GM19239 (cell line): ENCODE data around the gene ETF1.
A peak's percentile ranks its signal among the peaks of the same experiment; 100 is the strongest.
"Not testable (repeated sequence)": the region's sequence is repeated elsewhere in the genome, so short reads cannot be mapped to it uniquely, and the experiment has no call there.

Experiments
- DNase-seq: peaks from one replicate; pipeline ENCODE4 v3.0.0; 2011; ENCODE audit warnings: low spot score; ENCODE audit not compliant: insufficient read length
- FAIRE-seq: peaks from 2 replicates; lab custom pipeline; 2011; peaks lifted over from hg19 to GRCh38; lab: Jason Lieb, UNC

The ETF1 gene

GRCh38 chr5:138492560-138493045, 50.4 kb downstream of the ETF1 start:
- DNase-seq = no peak
- FAIRE-seq = no peak

GRCh38 chr5:138491669-138492559, 51.1 kb downstream of the ETF1 start:
- FAIRE-seq = no peak
- DNase-seq = peak; percentile 95

GRCh38 chr5:138491284-138491648, 51.8 kb downstream of the ETF1 start:
- FAIRE-seq (no peak), DNase-seq (no peak)

- no peak for FAIRE-seq
- no peak for DNase-seq
Measured at GRCh38 chr5:138490648-138491283, 52.3 kb downstream of the ETF1 start.

GRCh38 chr5:138489683-138490061, 53.4 kb downstream of the ETF1 start:
- no peak for FAIRE-seq

GRCh38 chr5:138488481-138488945, 54.5 kb downstream of the ETF1 start:
- FAIRE-seq = no peak

More at GRCh38 chr5:138489683-138490061, 53.4 kb downstream of the ETF1 start:
- DNase-seq = no peak

GRCh38 chr5:138482638-138483037, 60.4 kb downstream of the ETF1 start:
- DNase-seq (no peak), FAIRE-seq (no peak)

More at GRCh38 chr5:138488481-138488945, 54.5 kb downstream of the ETF1 start:
- no peak for DNase-seq

GRCh38 chr5:138476918-138477317, 66.1 kb downstream of the ETF1 start:
- no peak for DNase-seq
- FAIRE-seq = no peak

- not testable (repeated sequence) for FAIRE-seq, DNase-seq
Measured at GRCh38 chr5:138473151-138473550, 69.9 kb downstream of the ETF1 start.

- DNase-seq = no peak
Measured at GRCh38 chr5:138472353-138472752, 70.7 kb downstream of the ETF1 start.

GRCh38 chr5:138471052-138471361, 72.0 kb downstream of the ETF1 start:
- FAIRE-seq = no peak

More at GRCh38 chr5:138472353-138472752, 70.7 kb downstream of the ETF1 start:
- FAIRE-seq = no peak

GRCh38 chr5:138470322-138471051, 72.5 kb downstream of the ETF1 start:
- DNase-seq = no peak
- no peak for FAIRE-seq

More at GRCh38 chr5:138471052-138471361, 72.0 kb downstream of the ETF1 start:
- DNase-seq = no peak

- DNase-seq (no peak), FAIRE-seq (no peak)
Measured at GRCh38 chr5:138469540-138470321, 73.3 kb downstream of the ETF1 start.

GRCh38 chr5:138468966-138469539, 74.0 kb downstream of the ETF1 start:
- FAIRE-seq = no peak
- no peak for DNase-seq

- no peak for FAIRE-seq
Measured at GRCh38 chr5:138468133-138468965, 74.7 kb downstream of the ETF1 start.

GRCh38 chr5:138467711-138468132, 75.3 kb downstream of the ETF1 start:
- FAIRE-seq = no peak
- no peak for DNase-seq

More at GRCh38 chr5:138468133-138468965, 74.7 kb downstream of the ETF1 start:
- no peak for DNase-seq

GRCh38 chr5:138466900-138467710, 75.9 kb downstream of the ETF1 start:
- DNase-seq = no peak
- FAIRE-seq = no peak
